Caco-2 (cell line): ENCODE data around the gene ICAM5. TPM values are rescaled to one million over a fixed set of nuclear protein-coding genes. Genes with fewer than 3 reads are reported as not detected.

Experiments used
- BruUV-seq: library from RNA; stranded (reverse); fragments of 400-500 nt; replicated peaks from 2 replicates; lab custom pipeline; 2021; lab: Mats Ljungman, UMichigan
- CTCF ChIA-PET: fragments of 300-600 bp; sonication (Branson Sonifier 250); formaldehyde crosslinking; loops from one replicate; lab custom pipeline; 2022; ENCODE audit warnings: antibody characterized with exemption; lab: Charles Lee
- POLR2A ChIA-PET: fragments of 300-600 bp; sonication (Branson Sonifier 250); formaldehyde crosslinking; loops from one replicate; lab custom pipeline; 2022; ENCODE audit warnings: antibody characterized with exemption; lab: Charles Lee
- DNase-seq, 2 experiments: peaks; one replicate each; pipeline versions ENCODE4 v3.0.0 to v3.0.0-alpha.2; 2020 to 2022
- H3K27me3 ChIP-seq: replicated peaks from 2 replicates; pipeline ENCODE4 v1.6.0; 2011; ENCODE audit warnings: low read length; ENCODE audit not compliant: control insufficient read depth, insufficient read depth
- H3K36me3 ChIP-seq: 2 replicates; pipeline ENCODE4 v1.5.1; 2011; ENCODE audit warnings: low read length; ENCODE audit not compliant: control insufficient read depth, insufficient read depth
- H3K4me1 ChIP-seq: fragments of 250-450 bp; sonication (Bioruptor Pico); 2 replicates; pipeline ENCODE4 v1.5.1; 2020; ENCODE audit warnings: mild to moderate bottlenecking
- H3K4me3 ChIP-seq: 2 replicates; pipeline ENCODE4 v1.5.1; 2011; ENCODE audit warnings: low read depth, mild to moderate bottlenecking, control low read depth, low read length
- H3K9me3 ChIP-seq: fragments of 250-450 bp; sonication (Bioruptor Pico); 2 replicates; pipeline ENCODE4 v1.5.1; 2020; ENCODE audit warnings: mild to moderate bottlenecking, moderate library complexity
- H3K27ac Mint-ChIP-seq: one replicate; pipeline ENCODE4 v1.8.0; 2022; ENCODE audit warnings: mixed read lengths; ENCODE audit not compliant: unreplicated experiment
- H3K27me3 Mint-ChIP-seq: one replicate; pipeline ENCODE4 v1.8.0; 2022; ENCODE audit warnings: mixed read lengths; ENCODE audit not compliant: insufficient read depth, unreplicated experiment
- H3K36me3 Mint-ChIP-seq: one replicate; pipeline ENCODE4 v1.8.0; 2022; ENCODE audit warnings: mild to moderate bottlenecking, mixed read lengths; ENCODE audit not compliant: insufficient read depth, unreplicated experiment
- H3K4me1 Mint-ChIP-seq: one replicate; pipeline ENCODE4 v1.8.0; 2022; ENCODE audit warnings: low read depth, mixed read lengths; ENCODE audit not compliant: unreplicated experiment
- H3K4me3 Mint-ChIP-seq: one replicate; pipeline ENCODE4 v1.8.0; 2022; ENCODE audit warnings: mild to moderate bottlenecking, moderate library complexity, mixed read lengths; ENCODE audit not compliant: unreplicated experiment
- H3K9me3 Mint-ChIP-seq: one replicate; pipeline ENCODE4 v1.8.0; 2022; ENCODE audit warnings: mixed read lengths; ENCODE audit not compliant: unreplicated experiment
- intact Hi-C: fragments of 100-400 bp; cut with micrococcal nuclease; formaldehyde crosslinking; loops from one replicate; pipeline ENCODE4 v1.10.0; 2022; ENCODE audit not compliant: unreplicated experiment
- total RNA-seq: library from RNA; stranded (reverse); gene quantifications from 2 replicates; pipeline ENCODE4 v1.2.3, GENCODE V29; 2022
- TF ChIP-seq, protein P1 (sequence below), 2 experiments: fragments of 200-600 bp in 1 of 2; IDR thresholded peaks; 1 replicate in 1 of 2; 2 replicates in 1 of 2; pipeline versions ENCODE4 v1.5.1 to v1.8.0; 2011 to 2022; ENCODE audit warnings: antibody characterized with exemption in 1 of 2, control low read depth in 1 of 2, inconsistent platforms in 1 of 2, low read depth in 1 of 2, low read length in 1 of 2, mild to moderate bottlenecking in 1 of 2, moderate library complexity in 1 of 2; ENCODE audit not compliant: insufficient read depth in 1 of 2, severe bottlenecking in 1 of 2, unreplicated experiment in 1 of 2

ICAM5 gene
- total RNA-seq, 1 experiment from 2014 or later = 3.2 TPM

DNA sequence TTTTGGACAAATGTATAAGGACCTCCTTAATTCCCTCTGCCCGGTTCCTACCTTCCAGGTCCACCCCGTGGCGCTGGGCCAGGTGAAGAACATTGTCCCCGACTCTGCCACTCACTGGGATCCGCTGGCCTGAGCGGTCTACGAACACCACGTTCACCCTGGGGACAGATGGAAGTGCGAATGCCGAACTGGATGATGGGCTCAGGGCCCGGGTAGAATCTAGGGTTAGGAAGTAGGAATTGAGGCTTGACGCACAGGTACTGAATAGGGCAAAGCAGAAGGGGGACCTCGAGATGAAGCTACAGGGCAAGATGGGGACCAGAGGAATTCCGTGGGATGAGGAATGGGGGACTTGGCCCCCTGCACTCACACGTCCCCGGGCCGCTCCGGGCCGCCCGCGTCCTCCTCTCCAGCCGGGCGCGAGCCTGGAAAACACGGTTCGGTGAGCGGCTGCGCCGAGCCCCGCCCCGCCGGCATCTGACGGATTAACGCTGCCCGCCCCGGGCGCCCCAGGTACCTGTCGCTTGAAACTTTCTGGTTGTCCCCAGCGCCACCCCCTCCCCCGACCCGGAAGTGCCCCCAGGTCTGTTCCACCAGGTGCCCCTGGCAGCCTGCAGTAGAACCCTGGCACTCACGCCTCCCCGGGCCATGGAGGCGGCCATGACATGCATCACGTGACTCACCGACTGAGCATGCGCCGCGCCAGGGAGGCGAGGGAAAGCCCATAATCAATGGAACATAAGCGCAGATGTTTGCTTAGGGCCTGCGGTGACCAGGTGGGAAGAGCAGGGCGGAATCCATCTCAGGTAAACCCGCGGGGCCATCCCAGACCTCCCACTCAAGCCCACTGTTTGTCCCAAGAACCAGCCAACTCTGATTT lies 25.8 kb downstream of the ICAM5 start, which contains the start of gene FDX2:
Gene FDX2, minus strand, starts transcription at position 681 of the 880 bp plus-strand sequence. Its CDS starts 19 bp downstream, at position 662.
- peak within 1 kb of the TSS; percentile 99 for H3K4me3 Mint-ChIP-seq
- intact Hi-C loops = no loop called here
- no peaks in the 10 kb centered on the region for H3K27me3 Mint-ChIP-seq
- H3K36me3 Mint-ChIP-seq = peaks cover 48% of the 10 kb centered on the region
- peak within 1 kb of the TSS; percentile 91 for H3K27ac Mint-ChIP-seq
- peaks cover 17% of the 10 kb centered on the region for H3K4me1 Mint-ChIP-seq
- Histone ChIP-seq H3K27me3 (no peaks in the 10 kb centered on the region), H3K36me3 (no peaks in the 10 kb centered on the region; the same call in 1 of the 2 replicates), H3K4me3 (peak within 1 kb of the TSS; percentile 86), H3K9me3 (no peaks in the 10 kb centered on the region), H3K4me1 (peaks cover 12% of the 10 kb centered on the region; the same call in 1 of the 2 replicates)
- TF ChIP-seq, protein P1, sequence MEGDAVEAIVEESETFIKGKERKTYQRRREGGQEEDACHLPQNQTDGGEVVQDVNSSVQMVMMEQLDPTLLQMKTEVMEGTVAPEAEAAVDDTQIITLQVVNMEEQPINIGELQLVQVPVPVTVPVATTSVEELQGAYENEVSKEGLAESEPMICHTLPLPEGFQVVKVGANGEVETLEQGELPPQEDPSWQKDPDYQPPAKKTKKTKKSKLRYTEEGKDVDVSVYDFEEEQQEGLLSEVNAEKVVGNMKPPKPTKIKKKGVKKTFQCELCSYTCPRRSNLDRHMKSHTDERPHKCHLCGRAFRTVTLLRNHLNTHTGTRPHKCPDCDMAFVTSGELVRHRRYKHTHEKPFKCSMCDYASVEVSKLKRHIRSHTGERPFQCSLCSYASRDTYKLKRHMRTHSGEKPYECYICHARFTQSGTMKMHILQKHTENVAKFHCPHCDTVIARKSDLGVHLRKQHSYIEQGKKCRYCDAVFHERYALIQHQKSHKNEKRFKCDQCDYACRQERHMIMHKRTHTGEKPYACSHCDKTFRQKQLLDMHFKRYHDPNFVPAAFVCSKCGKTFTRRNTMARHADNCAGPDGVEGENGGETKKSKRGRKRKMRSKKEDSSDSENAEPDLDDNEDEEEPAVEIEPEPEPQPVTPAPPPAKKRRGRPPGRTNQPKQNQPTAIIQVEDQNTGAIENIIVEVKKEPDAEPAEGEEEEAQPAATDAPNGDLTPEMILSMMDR (IDR thresholded peaks at IDR 0.05; ENCODE audit: insufficient read depth in 1 of 2, low read depth in 1 of 2, low read length in 1 of 2, severe bottlenecking in 1 of 2, unreplicated experiment in 1 of 2) = no peak
- no TSS peak for BruUV-seq
- ChIA-PET CTCF (interaction anchor here (0.5 to 2.3 kb wide), 3 partner anchors 10 to 57 kb away, joined by 3 to 6 read pairs (median 4); no protein-coding TSS in a partner anchor), POLR2A (no interaction called here)
- DNase-seq = peak; percentile 92
- H3K9me3 Mint-ChIP-seq = no peaks in the 10 kb centered on the region

GRCh38 chr19:10316229-10317044 lies 26.7 kb downstream of the ICAM5 start:
- TF ChIP-seq, protein P1 (IDR thresholded peaks at IDR 0.05; ENCODE audit: insufficient read depth in 1 of 2, low read depth in 1 of 2, low read length in 1 of 2, severe bottlenecking in 1 of 2, unreplicated experiment in 1 of 2) = no peak
- peaks cover 12% of the 10 kb centered on the region; the same call in 1 of the 2 replicates for H3K4me1 ChIP-seq
- no peak overlapping the region; the same call in 1 of the 2 replicates for H3K4me3 ChIP-seq
- Mint-ChIP-seq H3K4me3 (peak overlapping the region; percentile 99), H3K36me3 (peaks cover 48% of the 10 kb centered on the region), H3K27me3 (no peaks in the 10 kb centered on the region), H3K27ac (peak overlapping the region; percentile 91), H3K9me3 (no peaks in the 10 kb centered on the region), H3K4me1 (peaks cover 17% of the 10 kb centered on the region)
- intact Hi-C loops = no loop called here
- ChIA-PET POLR2A (no interaction called here), CTCF (interaction anchor here (0.9 to 2.3 kb wide), 2 partner anchors 25 to 58 kb away, joined by 3 to 6 read pairs; no protein-coding TSS in a partner anchor)
- BruUV-seq = TSS peak; percentile 12
- H3K27me3 ChIP-seq = no peaks in the 10 kb centered on the region
- no peaks in the 10 kb centered on the region for H3K9me3 ChIP-seq
- DNase-seq = peak in 1 of 2 experiments; percentile 19
- no peaks in the 10 kb centered on the region; the same call in 1 of the 2 replicates for H3K36me3 ChIP-seq
